GM06990 (cell line): Measurements from ENCODE around the gene LRRC66.

Source experiments
- DNase-seq: peaks from one replicate; pipeline ENCODE4 v3.0.0-alpha.2; 2011; ENCODE audit not compliant: insufficient read length; ENCODE audit errors: extremely low read depth
- H3K27me3 ChIP-seq: replicated peaks from 2 replicates; pipeline ENCODE4 v1.6.0; 2011; ENCODE audit warnings: low read length; ENCODE audit not compliant: control insufficient read depth, insufficient read depth
- H3K36me3 ChIP-seq: 2 replicates; pipeline ENCODE4 v1.5.1; 2011; ENCODE audit warnings: low read length; ENCODE audit not compliant: control insufficient read depth, insufficient read depth
- H3K4me3 ChIP-seq: replicated peaks from 2 replicates; pipeline ENCODE4 v1.5.1; 2011; ENCODE audit warnings: low read depth, mild to moderate bottlenecking, control low read depth, low read length
- TF ChIP-seq, protein P1 (sequence below): IDR thresholded peaks from 2 replicates; pipeline ENCODE4 v1.5.1; 2011; ENCODE audit warnings: low read length, control low read depth, mild to moderate bottlenecking, inconsistent platforms; ENCODE audit not compliant: insufficient read depth, poor library complexity, severe bottlenecking

The LRRC66 gene

GRCh38 chr4:52054254-52054653 lies 34.1 kb upstream of the LRRC66 start:
- TF ChIP-seq, protein P1, sequence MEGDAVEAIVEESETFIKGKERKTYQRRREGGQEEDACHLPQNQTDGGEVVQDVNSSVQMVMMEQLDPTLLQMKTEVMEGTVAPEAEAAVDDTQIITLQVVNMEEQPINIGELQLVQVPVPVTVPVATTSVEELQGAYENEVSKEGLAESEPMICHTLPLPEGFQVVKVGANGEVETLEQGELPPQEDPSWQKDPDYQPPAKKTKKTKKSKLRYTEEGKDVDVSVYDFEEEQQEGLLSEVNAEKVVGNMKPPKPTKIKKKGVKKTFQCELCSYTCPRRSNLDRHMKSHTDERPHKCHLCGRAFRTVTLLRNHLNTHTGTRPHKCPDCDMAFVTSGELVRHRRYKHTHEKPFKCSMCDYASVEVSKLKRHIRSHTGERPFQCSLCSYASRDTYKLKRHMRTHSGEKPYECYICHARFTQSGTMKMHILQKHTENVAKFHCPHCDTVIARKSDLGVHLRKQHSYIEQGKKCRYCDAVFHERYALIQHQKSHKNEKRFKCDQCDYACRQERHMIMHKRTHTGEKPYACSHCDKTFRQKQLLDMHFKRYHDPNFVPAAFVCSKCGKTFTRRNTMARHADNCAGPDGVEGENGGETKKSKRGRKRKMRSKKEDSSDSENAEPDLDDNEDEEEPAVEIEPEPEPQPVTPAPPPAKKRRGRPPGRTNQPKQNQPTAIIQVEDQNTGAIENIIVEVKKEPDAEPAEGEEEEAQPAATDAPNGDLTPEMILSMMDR = no peak
- Histone ChIP-seq H3K4me3 (no peak overlapping the region), H3K27me3 (no peaks in the 10 kb centered on the region), H3K36me3 (no peaks in the 10 kb centered on the region)
- no peak for DNase-seq

DNA sequence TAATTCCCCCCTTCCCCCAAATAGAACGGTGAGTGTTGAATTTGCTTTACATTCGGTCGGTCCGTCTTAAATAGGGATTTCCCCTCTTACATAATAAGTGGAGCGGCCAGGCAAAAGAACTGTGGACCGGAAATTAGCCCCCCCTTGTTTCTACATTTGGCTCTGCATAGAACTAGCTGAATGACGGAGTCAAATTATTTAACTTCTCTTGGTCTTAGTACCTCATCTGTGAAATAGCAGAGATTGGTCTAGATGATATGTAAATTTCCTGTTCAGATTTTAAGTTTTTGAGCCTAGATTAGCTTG lies 32.3 kb upstream of the LRRC66 start:
- H3K27me3 ChIP-seq = no peaks in the 10 kb centered on the region
- H3K4me3 ChIP-seq = peak overlapping the region; percentile 77
- no peaks in the 10 kb centered on the region for H3K36me3 ChIP-seq
- TF ChIP-seq, protein P1 = no peak
- DNase-seq = peak; percentile 36

DNA sequence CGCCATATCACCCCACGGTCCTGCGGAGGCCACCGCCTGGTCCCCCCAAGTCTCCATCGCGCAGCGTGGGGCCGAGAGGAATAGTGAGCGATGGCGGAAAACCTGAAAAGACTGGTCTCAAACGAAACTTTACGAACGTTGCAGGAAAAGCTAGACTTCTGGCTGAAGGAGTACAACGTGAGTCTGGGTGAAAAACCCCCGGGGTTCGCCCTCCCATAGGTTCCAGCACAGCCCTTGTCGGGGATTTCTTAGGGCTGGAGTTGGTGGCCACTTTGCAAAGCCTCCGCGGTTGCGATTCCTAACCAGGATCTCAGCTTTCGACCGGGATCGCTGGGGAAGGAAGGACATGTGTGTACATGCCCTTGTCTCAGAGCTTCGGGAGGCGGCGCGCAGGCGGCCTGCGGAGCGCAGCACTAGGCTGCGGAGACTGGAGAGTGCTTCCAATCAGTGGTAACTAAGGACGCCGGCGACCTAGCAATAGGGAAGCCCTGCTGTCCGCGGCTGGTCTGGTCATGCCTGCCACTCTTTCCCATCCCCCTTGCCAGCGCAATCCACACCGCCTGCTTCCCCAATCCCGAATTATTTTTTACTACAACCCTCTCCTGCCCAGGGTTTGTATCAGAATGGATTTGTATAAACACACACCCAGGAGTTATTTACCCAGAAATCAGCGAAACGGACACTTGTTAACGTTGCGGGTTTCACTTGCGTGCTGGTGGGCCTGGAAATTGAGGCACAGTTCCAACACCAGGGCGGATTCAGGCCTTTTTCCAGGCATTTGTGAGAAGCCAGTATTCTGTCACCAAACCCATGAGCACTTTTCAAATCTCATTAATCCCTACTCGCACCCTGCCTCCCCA lies 31.7 kb upstream of the LRRC66 start:
- TF ChIP-seq, protein P1 = no peak
- H3K27me3 ChIP-seq = no peaks in the 10 kb centered on the region

DNA sequence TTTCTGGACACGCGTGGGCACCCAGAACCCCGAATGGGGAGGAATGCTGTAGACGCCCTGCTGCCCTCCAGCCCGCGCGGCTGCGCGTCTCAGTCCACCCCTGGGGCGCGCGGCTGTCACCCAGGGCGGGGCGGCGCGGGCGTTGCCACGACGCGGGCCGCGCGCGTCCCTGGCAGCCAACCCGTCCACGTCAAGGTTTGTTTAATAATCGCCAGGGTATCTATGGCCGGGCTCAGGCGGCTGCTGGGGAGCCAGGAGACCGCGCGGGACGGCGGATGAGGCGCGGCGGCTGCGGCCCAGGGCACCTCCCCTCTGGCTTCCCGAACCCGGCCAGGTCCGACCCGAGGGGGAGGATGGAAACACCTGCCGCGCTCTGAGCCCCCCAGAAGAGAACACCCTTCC lies 31.1 kb upstream of the LRRC66 start, which contains the start of gene SPATA18:
SPATA18 (plus strand) TSS at position 92 of the 402 bp plus-strand sequence. CDS start 401 bp downstream, outside the sequence.
- no peaks in the 10 kb centered on the region for H3K36me3 ChIP-seq
- peak; percentile 45 for DNase-seq
- peak within 1 kb of the TSS; percentile 77 for H3K4me3 ChIP-seq
- TF ChIP-seq, protein P1 = no peak
- H3K27me3 ChIP-seq = no peaks in the 10 kb centered on the region

More for the DNA sequence above, 31.7 kb upstream of the LRRC66 start:
- Histone ChIP-seq H3K36me3 (no peaks in the 10 kb centered on the region), H3K4me3 (peak overlapping the region; percentile 77)
- peak; percentile 63 for DNase-seq

GRCh38 chr4:52049266-52049665 lies 29.1 kb upstream of the LRRC66 start:
- no peak for DNase-seq
- no peaks in the 10 kb centered on the region for H3K36me3 ChIP-seq
- no peak overlapping the region for H3K4me3 ChIP-seq
- H3K27me3 ChIP-seq = no peaks in the 10 kb centered on the region
- TF ChIP-seq, protein P1 = no peak
